IMR-90 (cell line): ENCODE measurements around the gene HVCN1. TPM values are rescaled to one million over a fixed set of nuclear protein-coding genes. Genes with fewer than 3 reads are reported as not detected.

Source experiments
- ATAC-seq: fragments of 200-7000 bp; cut with Tn5 transposase; 2 replicates; pipeline ENCODE4 v1.9.1; 2020; ENCODE audit warnings: low read depth, mild to moderate bottlenecking, moderate library complexity
- BruUV-seq: library from RNA; stranded (reverse); fragments of 400-500 nt; replicated peaks from 2 replicates; lab custom pipeline; 2021; lab: Mats Ljungman, UMichigan
- CTCF ChIA-PET: fragments of 300-600 bp; formaldehyde crosslinking; extraction: SDS; loops from one replicate; lab custom pipeline; 2021; ENCODE audit warnings: antibody characterized with exemption; lab: Yijun Ruan, JAX
- POLR2A ChIA-PET: fragments of 300-600 bp; sonication (Branson Sonifier 250); formaldehyde crosslinking; loops from one replicate; lab custom pipeline; 2022; ENCODE audit warnings: antibody characterized with exemption; ENCODE audit not compliant: unreplicated experiment; lab: Charles Lee
- DNase-seq: peaks from one replicate; pipeline ENCODE4 v3.0.0; 2013
- H2AFZ ChIP-seq: replicated peaks from 2 replicates; pipeline ENCODE3; 2013; ENCODE audit warnings: low read length, mild to moderate bottlenecking; ENCODE audit not compliant: poor library complexity
- H2AK5ac ChIP-seq: 2 replicates; pipeline ENCODE4 v1.6.1; 2013; ENCODE audit warnings: low read depth, low read length, inconsistent platforms
- H2AK9ac ChIP-seq: replicated peaks from 2 replicates; pipeline ENCODE3; 2013; ENCODE audit warnings: mild to moderate bottlenecking, low read depth, low read length, moderate library complexity; ENCODE audit not compliant: poor library complexity
- H2BK120ac ChIP-seq: 2 replicates; pipeline ENCODE4 v1.6.1; 2013; ENCODE audit warnings: low read depth, low read length, inconsistent platforms
- H2BK15ac ChIP-seq: 3 replicates; pipeline ENCODE4 v1.6.1; 2013; ENCODE audit warnings: low read depth, low read length, inconsistent platforms
- H2BK20ac ChIP-seq: 2 replicates; pipeline ENCODE4 v1.6.1; 2013; ENCODE audit warnings: low read depth, mild to moderate bottlenecking, inconsistent platforms, low read length, moderate library complexity
- H2BK5ac ChIP-seq: 2 replicates; pipeline ENCODE4 v1.6.1; 2013; ENCODE audit warnings: mild to moderate bottlenecking, low read depth, low read length, inconsistent platforms; ENCODE audit not compliant: poor library complexity, severe bottlenecking
- H3K14ac ChIP-seq: replicated peaks from 2 replicates; pipeline ENCODE4 v1.6.1; 2013; ENCODE audit warnings: low read depth, low read length, inconsistent platforms
- H3K18ac ChIP-seq: 2 replicates; pipeline ENCODE4 v1.6.1; 2013; ENCODE audit warnings: low read depth, low read length, control low read depth
- H3K23ac ChIP-seq: 2 replicates; pipeline ENCODE4 v1.6.1; 2013; ENCODE audit warnings: low read depth, low read length, inconsistent platforms
- H3K27ac ChIP-seq: 2 replicates; pipeline ENCODE4 v1.5.1; 2013; ENCODE audit warnings: mild to moderate bottlenecking, control low read depth, low read length; ENCODE audit not compliant: insufficient read depth
- H3K27me3 ChIP-seq: 2 replicates; pipeline ENCODE4 v1.6.1; 2013; ENCODE audit warnings: low read length; ENCODE audit not compliant: control insufficient read depth, insufficient read depth
- H3K36me3 ChIP-seq: 2 replicates; pipeline ENCODE4 v1.6.1; 2013; ENCODE audit warnings: low read length, mixed read lengths; ENCODE audit not compliant: control insufficient read depth, insufficient read depth
- H3K4ac ChIP-seq: 2 replicates; pipeline ENCODE4 v1.6.1; 2013; ENCODE audit warnings: low read depth, low read length, inconsistent platforms
- H3K4me1 ChIP-seq: 2 replicates; pipeline ENCODE4 v1.6.1; 2013; ENCODE audit warnings: low read length, mixed read lengths; ENCODE audit not compliant: control insufficient read depth, insufficient read depth
- H3K4me2 ChIP-seq: 2 replicates; pipeline ENCODE4 v1.6.1; 2013; ENCODE audit warnings: low read depth, mild to moderate bottlenecking, control low read depth, low read length, moderate library complexity
- H3K4me3 ChIP-seq: 2 replicates; pipeline ENCODE4 v1.5.1; 2013; ENCODE audit warnings: low read depth, mild to moderate bottlenecking, control low read depth, low read length, moderate library complexity; ENCODE audit not compliant: insufficient read depth
- H3K56ac ChIP-seq: 2 replicates; pipeline ENCODE4 v1.6.1; 2013; ENCODE audit warnings: low read length, inconsistent platforms; ENCODE audit not compliant: insufficient read depth; ENCODE audit errors: extremely low read depth
- H3K79me1 ChIP-seq, 2 experiments: 2 replicates each; pipeline ENCODE4 v1.6.1; 2013; ENCODE audit warnings: low read length in 2 of 2, inconsistent platforms in 1 of 2, low read depth in 1 of 2
- H3K9ac ChIP-seq: 2 replicates; pipeline ENCODE4 v1.6.1; 2013; ENCODE audit warnings: low read depth, low read length, control low read depth
- H3K9me1 ChIP-seq: 2 replicates; pipeline ENCODE4 v1.6.1; 2013; ENCODE audit warnings: low read length, inconsistent platforms; ENCODE audit not compliant: insufficient read depth
- H3K9me3 ChIP-seq: 2 replicates; pipeline ENCODE4 v1.6.1; 2013; ENCODE audit warnings: low read length; ENCODE audit not compliant: control insufficient read depth, insufficient read depth
- H4K20me1 ChIP-seq: 2 replicates; pipeline ENCODE4 v1.6.1; 2013; ENCODE audit warnings: low read length, inconsistent platforms; ENCODE audit not compliant: insufficient read depth
- H4K5ac ChIP-seq: 2 replicates; pipeline ENCODE4 v1.6.1; 2013; ENCODE audit warnings: mild to moderate bottlenecking, low read depth, low read length, control low read depth
- H4K8ac ChIP-seq, 2 experiments: 2 replicates each; pipeline ENCODE4 v1.6.1; 2013; ENCODE audit warnings: low read depth in 2 of 2, low read length in 2 of 2, control low read depth in 1 of 2, inconsistent platforms in 1 of 2
- H4K91ac ChIP-seq: 2 replicates; pipeline ENCODE4 v1.6.1; 2013; ENCODE audit warnings: low read depth, low read length, inconsistent platforms; ENCODE audit not compliant: insufficient read depth
- BHLHE40 ChIP-seq: fragments of 150-350 bp; IDR thresholded peaks from 2 replicates; pipeline ENCODE4 v1.6.1; 2016; ENCODE audit warnings: mild to moderate bottlenecking, low read depth, low read length
- CEBPB ChIP-seq: IDR thresholded peaks from 2 replicates; pipeline ENCODE4 v1.6.1; 2012; ENCODE audit warnings: low read depth, low read length, improper control_type of control experiment
- CHD1 ChIP-seq: IDR thresholded peaks from 2 replicates; pipeline ENCODE4 v1.6.1; 2012; ENCODE audit warnings: low read depth, low read length, improper control_type of control experiment
- CTCF ChIP-seq: conservative IDR thresholded peaks from 2 replicates; pipeline ENCODE4 v1.5.1; 2012; ENCODE audit warnings: mild to moderate bottlenecking, low read depth, low read length, improper control_type of control experiment
- ELK1 ChIP-seq: fragments of 150-350 bp; IDR thresholded peaks from 2 replicates; pipeline ENCODE4 v1.6.1; 2016; ENCODE audit warnings: low read depth, mild to moderate bottlenecking, low read length, moderate library complexity, borderline replicate concordance
- FOS ChIP-seq: fragments of 150-350 bp; IDR thresholded peaks from 2 replicates; pipeline ENCODE4 v1.6.1; 2016; ENCODE audit warnings: low read depth, low read length
- MAFK ChIP-seq: IDR thresholded peaks from 2 replicates; pipeline ENCODE4 v1.6.1; 2012; ENCODE audit warnings: low read depth, low read length, improper control_type of control experiment
- MAZ ChIP-seq: IDR thresholded peaks from 2 replicates; pipeline ENCODE4 v1.6.1; 2012; ENCODE audit warnings: low read depth, mild to moderate bottlenecking, low read length, improper control_type of control experiment, moderate library complexity, borderline replicate concordance
- MXI1 ChIP-seq: IDR thresholded peaks from 2 replicates; pipeline ENCODE4 v1.6.1; 2012; ENCODE audit warnings: low read depth, mild to moderate bottlenecking, low read length, moderate library complexity, borderline replicate concordance
- NFE2L2 ChIP-seq: fragments of 150-350 bp; IDR thresholded peaks from 2 replicates; pipeline ENCODE4 v1.6.1; 2016; ENCODE audit warnings: low read depth, mild to moderate bottlenecking, low read length
- RFX5 ChIP-seq: IDR thresholded peaks from 2 replicates; pipeline ENCODE4 v1.8.0; 2012; ENCODE audit warnings: low read depth, mild to moderate bottlenecking, low read length, moderate library complexity
- SMC3 ChIP-seq: fragments of 150-350 bp; IDR thresholded peaks from 2 replicates; pipeline ENCODE4 v1.6.1; 2016; ENCODE audit warnings: low read depth, mild to moderate bottlenecking, antibody characterized with exemption, low read length, moderate library complexity
- USF2 ChIP-seq: fragments of 150-350 bp; IDR thresholded peaks from 2 replicates; pipeline ENCODE4 v1.6.1; 2017; ENCODE audit warnings: mild to moderate bottlenecking, antibody characterized with exemption, low read length, low read depth
- WGBS, 2 experiments: methylation state at CpG; one replicate each; pipeline versions ENCODE4 v1.1.5 to v1.1.7; 2013; ENCODE audit warnings: missing lambda C conversion rate in 2 of 2; ENCODE audit not compliant: insufficient read length in 1 of 2; ENCODE audit errors: extremely low coverage in 2 of 2; 5-methylcytosine and 5-hydroxymethylcytosine counted together
- dilution Hi-C: fragments of 300-500 bp; cut with HindIII; formaldehyde crosslinking; loops from one replicate; pipeline ENCODE4 v1.14.3; 2018; ENCODE audit warnings: low sequenced_read_pairs; ENCODE audit not compliant: unreplicated experiment
- in situ Hi-C: fragments of 300-500 bp; cut with MboI; formaldehyde crosslinking; loops from 3 replicates; pipeline ENCODE4 v1.14.3; 2019; ENCODE audit warnings: low sequenced_read_pairs, inconsistent platforms, mixed read lengths
- intact Hi-C: fragments of 100-400 bp; cut with micrococcal nuclease; formaldehyde crosslinking; loops from 2 replicates; pipeline ENCODE4 v1.10.0; 2022
- polyA plus RNA-seq, 3 experiments: library from polyadenylated mRNA; depleted of rRNA; stranded (reverse); fragments of >200 nt; gene quantifications; 2 replicates each; pipeline ENCODE4 v1.2.3, GENCODE V29; 2012; ENCODE audit warnings: low replicate concordance in 1 of 3
- total RNA-seq: library from RNA; depleted of rRNA; stranded (reverse); fragments of >200 nt; gene quantifications from 2 replicates; pipeline ENCODE4 v1.2.3, GENCODE V29; 2012

The HVCN1 gene
- total and polyA plus RNA-seq, 2 of the 4 experiments (the other 2 are of a cell fraction) = 1.9 to 2.0 TPM

GRCh38 chr12:110732572-110732971 is 43.7 kb upstream of the HVCN1 start:
- Histone ChIP-seq H2BK20ac (no peak overlapping the region), H3K4me2 (no peak overlapping the region), H2AK9ac (no peak overlapping the region), H4K8ac (no peak overlapping the region), H2AFZ (no peak overlapping the region), H3K23ac (no peak overlapping the region), H3K4me3 (no peak overlapping the region), H3K9me1 (peaks cover 9% of the 10 kb centered on the region), H3K9me3 (no peaks in the 10 kb centered on the region), H2AK5ac (no peak overlapping the region), H4K91ac (no peak overlapping the region), H3K79me1 (peaks cover 5 to 48% of the 10 kb centered on the region in 2 experiments), H2BK15ac (no peak overlapping the region), H3K27ac (no peak overlapping the region), H3K36me3 (peaks cover 28% of the 10 kb centered on the region), H2BK5ac (no peak overlapping the region), H3K9ac (no peak overlapping the region), H3K4ac (no peak overlapping the region), H3K27me3 (no peaks in the 10 kb centered on the region), H2BK120ac (no peak overlapping the region), H3K18ac (no peak overlapping the region), H3K14ac (no peak overlapping the region), H4K5ac (no peak overlapping the region), H4K20me1 (peaks cover 66% of the 10 kb centered on the region), H3K4me1 (peaks cover 6% of the 10 kb centered on the region; the same call in 1 of the 2 replicates), H3K56ac (no peak overlapping the region)
- ChIA-PET CTCF (interaction anchor here (1.0 kb wide), 1 partner anchor 155 kb away, joined by 3 read pairs; no protein-coding TSS in a partner anchor), POLR2A (no interaction called here)
- WGBS, 2 experiments = no CpG with 5 or more reads among the region's 3 CpGs
- dilution Hi-C loops = no loop called here
- in situ Hi-C loops = no loop called here
- no peak for ATAC-seq
- intact Hi-C loops = no loop called here
- no peak for TF ChIP-seq NFE2L2
- TF ChIP-seq MAZ = no peak
- no peak for TF ChIP-seq USF2
- TF ChIP-seq BHLHE40 = no peak
- TF ChIP-seq FOS = no peak
- no peak for TF ChIP-seq SMC3
- no peak for TF ChIP-seq CHD1
- TF ChIP-seq CEBPB = no peak
- no peak for TF ChIP-seq RFX5
- no peak for TF ChIP-seq CTCF
- no peak for TF ChIP-seq MXI1
- no peak for TF ChIP-seq MAFK
- no peak for TF ChIP-seq ELK1
- DNase-seq = no peak
- BruUV-seq = no TSS peak
